Ascending aorta (tissue), 2 donors: ENCODE data around the gene ZNF879. TPM values are rescaled to one million over a fixed set of nuclear protein-coding genes. Genes with fewer than 3 reads are reported as not detected.

ENCODE experiments used
- DNase-seq, 2 donors: peaks; one replicate each; pipeline ENCODE4 v3.0.0-alpha.2; 2019; ENCODE audit warnings: low spot score in 2 of 2
- H3K27ac ChIP-seq, 2 donors: fragments of 200-600 bp; sonication (generic); one replicate each; pipeline ENCODE4 v1.5.1; 2016 to 2017; ENCODE audit warnings: mild to moderate bottlenecking in 1 of 2
- H3K27me3 ChIP-seq: fragments of 200-600 bp; sonication (generic); one replicate; pipeline ENCODE4 v1.5.1; 2017
- H3K36me3 ChIP-seq, 2 donors: fragments of 200-600 bp; sonication (generic); one replicate each; pipeline ENCODE4 v1.5.1; 2016
- H3K4me1 ChIP-seq, 2 donors: fragments of 200-600 bp; sonication (generic); one replicate each; pipeline ENCODE4 v1.5.1; 2016 to 2017; ENCODE audit warnings: mild to moderate bottlenecking in 1 of 2
- H3K4me3 ChIP-seq, 2 donors: fragments of 200-600 bp; sonication (generic); one replicate each; pipeline ENCODE4 v1.5.1; 2016 to 2017; ENCODE audit warnings: mild to moderate bottlenecking in 1 of 2
- H3K9me3 ChIP-seq, 2 donors: fragments of 200-600 bp; sonication (generic); one replicate each; pipeline ENCODE4 v1.5.1; 2016
- CTCF ChIP-seq, 3 experiments: fragments of 200-600 bp in 2 of 3; fragments of 450-650 bp in 1 of 3; sonication (generic) in 2 of 3; IDR thresholded peaks; one replicate each; pipeline ENCODE4 v1.5.1; 2016 to 2019; ENCODE audit warnings: antibody characterized with exemption in 3 of 3, mild to moderate bottlenecking in 1 of 3, moderate library complexity in 1 of 3
- intact Hi-C: fragments of 100-400 bp; cut with DNase I; formaldehyde crosslinking; loops from one replicate; pipeline ENCODE4 v1.15.1; 2023
- total RNA-seq: library from RNA; depleted of rRNA; stranded (reverse); fragments of >200 nt; gene quantifications from one replicate; pipeline ENCODE4 v1.1.0, GENCODE V29; 2016

The ZNF879 gene
- total RNA-seq, 1 donor from 2014 or later, result 38.8 TPM

- no peaks in the 10 kb centered on the region for H3K4me1 ChIP-seq
- intact Hi-C loops, result no loop called here
- no peak for DNase-seq
- H3K27ac ChIP-seq, result no peak overlapping the region
- no peak for TF ChIP-seq CTCF (IDR thresholded peaks at IDR 0.05)
- H3K27me3 ChIP-seq, result no peaks in the 10 kb centered on the region
- H3K36me3 ChIP-seq, result peaks cover 49 to 56% of the 10 kb centered on the region in 2 donors
- H3K9me3 ChIP-seq, result peaks cover 87 to 98% of the 10 kb centered on the region in 2 donors
- H3K4me3 ChIP-seq, result no peak overlapping the region
Observed at GRCh38 chr5:179033004-179033580, 9.5 kb downstream of the ZNF879 start.

GRCh38 chr5:179044765-179045164, 21.2 kb downstream of the ZNF879 start:
- no peak overlapping the region for H3K4me3 ChIP-seq
- no peak overlapping the region for H3K27ac ChIP-seq
- intact Hi-C loops, result no loop called here
- no peaks in the 10 kb centered on the region for H3K27me3 ChIP-seq
- no peaks in the 10 kb centered on the region for H3K4me1 ChIP-seq
- no peak for TF ChIP-seq CTCF (IDR thresholded peaks at IDR 0.05)
- H3K36me3 ChIP-seq, result no peaks in the 10 kb centered on the region
- DNase-seq, result no peak
- H3K9me3 ChIP-seq, result peaks cover 7 to 20% of the 10 kb centered on the region in 2 donors

- Histone ChIP-seq H3K27me3 (no peaks in the 10 kb centered on the region), H3K36me3 (no peaks in the 10 kb centered on the region), H3K27ac (no peak overlapping the region), H3K4me1 (no peaks in the 10 kb centered on the region), H3K4me3 (no peak overlapping the region), H3K9me3 (no peaks in the 10 kb centered on the region)
- intact Hi-C loops, result no loop called here
- DNase-seq, result no peak
- TF ChIP-seq CTCF (IDR thresholded peaks at IDR 0.05), result no peak
Observed at GRCh38 chr5:179051784-179052183, 28.2 kb downstream of the ZNF879 start.

- Histone ChIP-seq H3K36me3 (no peaks in the 10 kb centered on the region), H3K4me1 (no peaks in the 10 kb centered on the region), H3K4me3 (no peak overlapping the region), H3K27ac (no peak overlapping the region), H3K9me3 (no peaks in the 10 kb centered on the region), H3K27me3 (no peaks in the 10 kb centered on the region)
- no peak for TF ChIP-seq CTCF (IDR thresholded peaks at IDR 0.05)
- intact Hi-C loops, result no loop called here
- DNase-seq, result no peak
Observed at GRCh38 chr5:179054036-179054785, 30.6 kb downstream of the ZNF879 start.

- Histone ChIP-seq H3K4me3 (no peak overlapping the region), H3K4me1 (no peaks in the 10 kb centered on the region), H3K36me3 (no peaks in the 10 kb centered on the region), H3K9me3 (no peaks in the 10 kb centered on the region), H3K27me3 (no peaks in the 10 kb centered on the region), H3K27ac (no peak overlapping the region)
- no peak for DNase-seq
- intact Hi-C loops, result no loop called here
- TF ChIP-seq CTCF (IDR thresholded peaks at IDR 0.05), result no peak
Observed at GRCh38 chr5:179054876-179055275, 31.3 kb downstream of the ZNF879 start.
